Subcutaneous adipose tissue (tissue), 4 donors: Measurements from ENCODE around the gene GRB2. TPM values are rescaled to one million over a fixed set of nuclear protein-coding genes. Genes with fewer than 3 reads are reported as not detected.

Source experiments
- total RNA-seq, 4 donors: library from RNA; depleted of rRNA; stranded (reverse); fragments of >200 nt; gene quantifications; one replicate each; pipeline ENCODE4 v1.1.0, GENCODE V29; 2016
- TF ChIP-seq, protein P1 (sequence below): fragments of 450-650 bp; IDR thresholded peaks from one replicate; pipeline ENCODE4 v1.5.1; 2016; ENCODE audit warnings: low read depth, mild to moderate bottlenecking, control low read depth, antibody characterized with exemption, moderate library complexity

The GRB2 gene
- total RNA-seq, 4 donors from 2014 or later = 69.3 to 133 (median 114) TPM

GRCh38 chr17:75417054-75417580 is 11.6 kb upstream of the GRB2 start:
- TF ChIP-seq, protein P1, sequence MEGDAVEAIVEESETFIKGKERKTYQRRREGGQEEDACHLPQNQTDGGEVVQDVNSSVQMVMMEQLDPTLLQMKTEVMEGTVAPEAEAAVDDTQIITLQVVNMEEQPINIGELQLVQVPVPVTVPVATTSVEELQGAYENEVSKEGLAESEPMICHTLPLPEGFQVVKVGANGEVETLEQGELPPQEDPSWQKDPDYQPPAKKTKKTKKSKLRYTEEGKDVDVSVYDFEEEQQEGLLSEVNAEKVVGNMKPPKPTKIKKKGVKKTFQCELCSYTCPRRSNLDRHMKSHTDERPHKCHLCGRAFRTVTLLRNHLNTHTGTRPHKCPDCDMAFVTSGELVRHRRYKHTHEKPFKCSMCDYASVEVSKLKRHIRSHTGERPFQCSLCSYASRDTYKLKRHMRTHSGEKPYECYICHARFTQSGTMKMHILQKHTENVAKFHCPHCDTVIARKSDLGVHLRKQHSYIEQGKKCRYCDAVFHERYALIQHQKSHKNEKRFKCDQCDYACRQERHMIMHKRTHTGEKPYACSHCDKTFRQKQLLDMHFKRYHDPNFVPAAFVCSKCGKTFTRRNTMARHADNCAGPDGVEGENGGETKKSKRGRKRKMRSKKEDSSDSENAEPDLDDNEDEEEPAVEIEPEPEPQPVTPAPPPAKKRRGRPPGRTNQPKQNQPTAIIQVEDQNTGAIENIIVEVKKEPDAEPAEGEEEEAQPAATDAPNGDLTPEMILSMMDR = no peak

GRCh38 chr17:75416006-75416405 is 10.5 kb upstream of the GRB2 start:
- TF ChIP-seq, protein P1 = no peak

DNA sequence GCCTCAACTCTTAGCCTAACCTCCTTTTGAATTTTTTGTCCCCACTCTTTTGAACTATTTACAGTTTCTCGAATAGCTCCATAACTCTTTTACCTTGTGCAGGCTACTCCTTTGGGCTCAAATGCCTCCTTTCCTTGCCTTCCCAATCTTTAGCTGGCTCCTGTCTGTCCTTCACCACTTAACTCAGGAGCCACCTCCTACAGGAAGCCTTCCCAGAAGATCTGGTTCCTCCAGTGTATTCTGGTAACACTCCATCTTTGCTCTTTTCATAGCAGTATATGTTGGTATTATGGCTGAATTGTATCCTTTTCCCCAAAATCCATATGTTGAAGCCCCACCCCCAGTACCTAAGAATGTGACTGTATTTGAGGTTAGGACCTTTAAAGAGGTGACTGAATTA is 9.0 kb upstream of the GRB2 start:
- TF ChIP-seq, protein P1 = no peak

- TF ChIP-seq, protein P1 = no peak
Measured at GRCh38 chr17:75412455-75413317, 7.2 kb upstream of the GRB2 start.

- TF ChIP-seq, protein P1 = no peak
Measured at GRCh38 chr17:75411328-75412067, 6.0 kb upstream of the GRB2 start.

GRCh38 chr17:75410141-75410540 is 4.7 kb upstream of the GRB2 start:
- TF ChIP-seq, protein P1 = no peak
